Hepatocyte (in vitro differentiated cells): Measurements from ENCODE around the gene CARD19.

ENCODE experiments used
- CTCF ChIP-seq: fragments of 200-600 bp; sonication (generic); IDR thresholded peaks from 2 replicates; pipeline ENCODE4 v1.5.1; 2016; ENCODE audit warnings: antibody characterized with exemption, mild to moderate bottlenecking; ENCODE audit not compliant: poor library complexity
- EZH2 ChIP-seq: fragments of 200-600 bp; sonication (generic); IDR thresholded peaks from 2 replicates; pipeline ENCODE4 v1.6.1; 2016; ENCODE audit warnings: antibody characterized with exemption, mild to moderate bottlenecking, borderline replicate concordance

GRCh38 chr9:93066978-93067603, 28.9 kb upstream of the CARD19 start:
- TF ChIP-seq EZH2 = no peak
- no peak for TF ChIP-seq CTCF
